HCT116 (cell line): ENCODE data around the gene TGM2. TPM values are rescaled to one million over a fixed set of nuclear protein-coding genes. Genes with fewer than 3 reads are reported as not detected.

ENCODE experiments used
- ATAC-seq: fragments of 200-7000 bp; cut with Tn5 transposase; 2 replicates; pipeline ENCODE4 v1.9.1; 2020; ENCODE audit warnings: mild to moderate bottlenecking, moderate library complexity
- BruUV-seq: library from RNA; stranded (reverse); fragments of 400-500 nt; replicated peaks from 2 replicates; lab custom pipeline; 2021; lab: Mats Ljungman, UMichigan
- CTCF ChIA-PET: fragments of 300-600 bp; sonication (Branson Sonifier 250); formaldehyde crosslinking; loops from one replicate; lab custom pipeline; 2021; ENCODE audit warnings: antibody characterized with exemption; lab: Charles Lee
- POLR2A ChIA-PET: fragments of 300-600, 350-600 bp; sonication (Branson Sonifier 250); formaldehyde crosslinking; loops from one replicate; lab custom pipeline; 2021; ENCODE audit warnings: antibody characterized with exemption; lab: Charles Lee
- RAD21 ChIA-PET, 2 experiments: fragments of 300-600 bp; sonication (Branson Sonifier 250); formaldehyde crosslinking; loops; one replicate each; lab custom pipeline; 2023; ENCODE audit warnings: low total read pairs in 2 of 2; ENCODE audit not compliant: uncharacterized antibody in 2 of 2, unreplicated experiment in 2 of 2, low non-redundant PET in 1 of 2; lab: Charles Lee
- DNase-seq: peaks from one replicate; pipeline ENCODE4 v3.0.0-alpha.2; 2010; ENCODE audit warnings: low read depth, low spot score
- H2AFZ ChIP-seq: fragments of 200-600 bp; shearing (Covaris generic), sonication (generic); 2 replicates; pipeline ENCODE4 v1.6.1; 2017; ENCODE audit warnings: low read depth, mixed run types, mixed read lengths, antibody characterized with exemption, low read length; ENCODE audit not compliant: poor library complexity, severe bottlenecking
- H3K27ac ChIP-seq: 2 replicates; pipeline ENCODE4 v1.5.1; 2012; ENCODE audit warnings: low read depth, low read length
- H3K27me3 ChIP-seq: fragments of 200-600 bp; sonication (generic); 2 replicates; pipeline ENCODE4 v1.6.1; 2016; ENCODE audit warnings: mixed run types, low read length, mixed read lengths; ENCODE audit not compliant: insufficient read depth
- H3K36me3 ChIP-seq, 2 experiments: fragments of 200-500 bp in 1 of 2; fragments of 200-600 bp in 1 of 2; sonication (Bioruptor generic) in 1 of 2; sonication (generic) in 1 of 2; 2 replicates each; pipeline versions ENCODE4 v1.5.1 to v1.6.1; 2014 to 2016; ENCODE audit warnings: low read length in 2 of 2, inconsistent platforms in 1 of 2, mixed read lengths in 1 of 2, mixed run types in 1 of 2; ENCODE audit not compliant: insufficient read depth in 2 of 2, control insufficient read depth in 1 of 2
- H3K4me1 ChIP-seq, 2 experiments: fragments of 200-600 bp in 1 of 2; sonication (generic) in 1 of 2; 2 replicates each; pipeline versions ENCODE4 v1.5.1 to v1.6.1; 2012 to 2017; ENCODE audit warnings: low read length in 2 of 2, inconsistent platforms in 1 of 2, mild to moderate bottlenecking in 1 of 2, mixed read lengths in 1 of 2, mixed run types in 1 of 2, moderate library complexity in 1 of 2; ENCODE audit not compliant: insufficient read depth in 2 of 2, control insufficient read depth in 1 of 2
- H3K4me2 ChIP-seq: fragments of 200-600 bp; sonication (generic); 2 replicates; pipeline ENCODE4 v1.6.1; 2017; ENCODE audit warnings: mixed run types, low read length, mixed read lengths
- H3K4me3 ChIP-seq, 2 experiments: fragments of 200-600 bp in 1 of 2; sonication (generic) in 1 of 2; replicated peaks in 1 of 2; 2 replicates each; pipeline ENCODE4 v1.5.1; 2011 to 2016; ENCODE audit warnings: low read length in 2 of 2, control low read depth in 1 of 2, low read depth in 1 of 2, mild to moderate bottlenecking in 1 of 2, mixed read lengths in 1 of 2, mixed run types in 1 of 2
- H3K79me2 ChIP-seq: fragments of 200-600 bp; sonication (generic); 2 replicates; pipeline ENCODE4 v1.6.1; 2017; ENCODE audit warnings: mild to moderate bottlenecking, mixed run types, low read length, moderate library complexity, mixed read lengths; ENCODE audit not compliant: insufficient read depth
- H3K9ac ChIP-seq: fragments of 200-600 bp; sonication (generic); 2 replicates; pipeline ENCODE4 v1.6.1; 2016; ENCODE audit warnings: low read length, mixed read lengths
- H3K9me2 ChIP-seq: fragments of 200-600 bp; sonication (generic), shearing (Covaris generic); 2 replicates; pipeline ENCODE4 v1.6.1; 2017; ENCODE audit warnings: mixed run types, mild to moderate bottlenecking, moderate library complexity; ENCODE audit not compliant: insufficient read depth
- H3K9me3 ChIP-seq, 2 experiments: fragments of 200-500 bp in 1 of 2; fragments of 200-600 bp in 1 of 2; sonication (Bioruptor generic) in 1 of 2; sonication (generic) in 1 of 2; 2 replicates each; pipeline ENCODE4 v1.6.1; 2014 to 2017; ENCODE audit warnings: low read length in 2 of 2, mixed read lengths in 2 of 2, inconsistent platforms in 1 of 2, low read depth in 1 of 2, mild to moderate bottlenecking in 1 of 2, mixed run types in 1 of 2, moderate library complexity in 1 of 2; ENCODE audit not compliant: control insufficient read depth in 1 of 2, insufficient read depth in 1 of 2
- H4K20me1 ChIP-seq: fragments of 200-600 bp; sonication (generic), shearing (Covaris generic); 2 replicates; pipeline ENCODE4 v1.6.1; 2017; ENCODE audit warnings: mixed run types, mild to moderate bottlenecking, moderate library complexity; ENCODE audit not compliant: insufficient read depth
- CBX3 ChIP-seq: IDR thresholded peaks from 2 replicates; pipeline ENCODE4 v1.6.1; 2012; ENCODE audit warnings: low read depth
- CEBPB ChIP-seq: IDR thresholded peaks from 2 replicates; pipeline ENCODE4 v1.6.1; 2012; ENCODE audit warnings: low read depth
- EZH2 ChIP-seq: fragments of 200-600 bp; sonication (generic); IDR thresholded peaks from 2 replicates; pipeline ENCODE4 v1.6.1; 2017; ENCODE audit warnings: antibody characterized with exemption, mixed run types
- EZH2phosphoT487 ChIP-seq: fragments of 200-600 bp; IDR thresholded peaks from 2 replicates; pipeline ENCODE4 v1.6.1; 2018; ENCODE audit warnings: antibody characterized with exemption, borderline replicate concordance
- FOSL1 ChIP-seq: IDR thresholded peaks from 2 replicates; pipeline ENCODE4 v1.6.1; 2012; ENCODE audit warnings: low read depth
- JUND ChIP-seq: IDR thresholded peaks from 2 replicates; pipeline ENCODE4 v1.6.1; 2012
- MAX ChIP-seq: IDR thresholded peaks from 2 replicates; pipeline ENCODE4 v1.6.1; 2012
- POLR2A ChIP-seq: IDR thresholded peaks from 2 replicates; pipeline ENCODE4 v1.7.0; 2011; ENCODE audit warnings: borderline replicate concordance; ENCODE audit not compliant: insufficient read depth, insufficient read length; ENCODE audit errors: extremely low read depth
- RAD21 ChIP-seq: IDR thresholded peaks from 2 replicates; pipeline ENCODE4 v1.6.1; 2012; ENCODE audit warnings: low read depth, mild to moderate bottlenecking
- SIN3A ChIP-seq: IDR thresholded peaks from 2 replicates; pipeline ENCODE4 v1.6.1; 2012; ENCODE audit warnings: low read depth
- SP1 ChIP-seq: IDR thresholded peaks from 2 replicates; pipeline ENCODE4 v1.6.1; 2012; ENCODE audit warnings: low read depth
- TCF7L2 ChIP-seq: IDR thresholded peaks from 2 replicates; pipeline ENCODE4 v1.7.0; 2011; ENCODE audit warnings: borderline replicate concordance, inconsistent platforms; ENCODE audit not compliant: insufficient read depth, insufficient read length; ENCODE audit errors: extremely low read depth
- YY1 ChIP-seq: IDR thresholded peaks from 2 replicates; pipeline ENCODE4 v1.6.1; 2011; ENCODE audit warnings: low read length, low read depth, moderate library complexity, mild to moderate bottlenecking; ENCODE audit not compliant: insufficient replicate concordance; ENCODE audit errors: extremely low read depth
- ZNF274 ChIP-seq: fragments of 200-500 bp; sonication (Bioruptor generic); IDR thresholded peaks from 2 replicates; pipeline ENCODE4 v1.6.1; 2014; ENCODE audit warnings: mild to moderate bottlenecking, low read depth, low read length, inconsistent platforms
- intact Hi-C: fragments of 100-400 bp; cut with micrococcal nuclease; formaldehyde crosslinking; loops from 2 replicates; pipeline ENCODE4 v1.10.0; 2022
- total RNA-seq: library from RNA; stranded (reverse); gene quantifications from one replicate; pipeline ENCODE4 v1.2.1, GENCODE V29; 2021; ENCODE audit not compliant: unreplicated experiment
- TF ChIP-seq, protein P1 (sequence below), 3 experiments: fragments of 200-600 bp in 1 of 3; sonication (generic) in 1 of 3; IDR thresholded peaks in 2 of 3; conservative IDR thresholded peaks in 1 of 3; 2 replicates each; pipeline ENCODE4 v1.5.1; 2012 to 2017; ENCODE audit warnings: low read depth in 2 of 3, low read length in 2 of 3, antibody characterized with exemption in 1 of 3, borderline replicate concordance in 1 of 3, control low read depth in 1 of 3, mild to moderate bottlenecking in 1 of 3, mixed read lengths in 1 of 3, mixed run types in 1 of 3, moderate library complexity in 1 of 3; ENCODE audit not compliant: insufficient read depth in 1 of 3
- TF ChIP-seq, protein P2 (sequence below): IDR thresholded peaks from 2 replicates; pipeline ENCODE4 v1.6.1; 2011; ENCODE audit warnings: mild to moderate bottlenecking, low read length, moderate library complexity; ENCODE audit not compliant: insufficient replicate concordance; ENCODE audit errors: extremely low read depth

Gene TGM2
- total RNA-seq, 1 experiment from 2014 or later: 6.1 TPM

- Histone ChIP-seq H3K27ac (no peak overlapping the region), H3K27me3 (no peaks in the 10 kb centered on the region), H3K4me2 (no peak overlapping the region), H3K4me1 (peaks cover 17 to 28% of the 10 kb centered on the region in 2 experiments), H3K4me3 (no peak overlapping the region), H2AFZ (no peak overlapping the region), H3K9me2 (no peaks in the 10 kb centered on the region), H4K20me1 (no peaks in the 10 kb centered on the region), H3K36me3 (no peaks in the 10 kb centered on the region), H3K9me3 (no peaks in the 10 kb centered on the region), H3K79me2 (no peaks in the 10 kb centered on the region), H3K9ac (no peak overlapping the region)
- DNase-seq: no peak
- ChIA-PET CTCF (no interaction called here), POLR2A (no interaction called here), RAD21 (no interaction called here)
- TF ChIP-seq POLR2A (no peak), SIN3A (no peak), SP1 (no peak), YY1 (no peak), FOSL1 (no peak), CEBPB (no peak), ZNF274 (no peak), EZH2 (no peak), RAD21 (no peak), MAX (no peak), JUND (no peak), CBX3 (no peak), EZH2phosphoT487 (no peak), TCF7L2 (no peak)
- TF ChIP-seq, protein P1, sequence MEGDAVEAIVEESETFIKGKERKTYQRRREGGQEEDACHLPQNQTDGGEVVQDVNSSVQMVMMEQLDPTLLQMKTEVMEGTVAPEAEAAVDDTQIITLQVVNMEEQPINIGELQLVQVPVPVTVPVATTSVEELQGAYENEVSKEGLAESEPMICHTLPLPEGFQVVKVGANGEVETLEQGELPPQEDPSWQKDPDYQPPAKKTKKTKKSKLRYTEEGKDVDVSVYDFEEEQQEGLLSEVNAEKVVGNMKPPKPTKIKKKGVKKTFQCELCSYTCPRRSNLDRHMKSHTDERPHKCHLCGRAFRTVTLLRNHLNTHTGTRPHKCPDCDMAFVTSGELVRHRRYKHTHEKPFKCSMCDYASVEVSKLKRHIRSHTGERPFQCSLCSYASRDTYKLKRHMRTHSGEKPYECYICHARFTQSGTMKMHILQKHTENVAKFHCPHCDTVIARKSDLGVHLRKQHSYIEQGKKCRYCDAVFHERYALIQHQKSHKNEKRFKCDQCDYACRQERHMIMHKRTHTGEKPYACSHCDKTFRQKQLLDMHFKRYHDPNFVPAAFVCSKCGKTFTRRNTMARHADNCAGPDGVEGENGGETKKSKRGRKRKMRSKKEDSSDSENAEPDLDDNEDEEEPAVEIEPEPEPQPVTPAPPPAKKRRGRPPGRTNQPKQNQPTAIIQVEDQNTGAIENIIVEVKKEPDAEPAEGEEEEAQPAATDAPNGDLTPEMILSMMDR (IDR thresholded peaks at IDR 0.05 in 2 of 3, conservative IDR thresholded peaks at IDR 0.05 in 1 of 3; ENCODE audit: borderline replicate concordance in 1 of 3, insufficient read depth in 1 of 3, low read depth in 2 of 3, low read length in 2 of 3): no peak
- TF ChIP-seq, protein P2, sequence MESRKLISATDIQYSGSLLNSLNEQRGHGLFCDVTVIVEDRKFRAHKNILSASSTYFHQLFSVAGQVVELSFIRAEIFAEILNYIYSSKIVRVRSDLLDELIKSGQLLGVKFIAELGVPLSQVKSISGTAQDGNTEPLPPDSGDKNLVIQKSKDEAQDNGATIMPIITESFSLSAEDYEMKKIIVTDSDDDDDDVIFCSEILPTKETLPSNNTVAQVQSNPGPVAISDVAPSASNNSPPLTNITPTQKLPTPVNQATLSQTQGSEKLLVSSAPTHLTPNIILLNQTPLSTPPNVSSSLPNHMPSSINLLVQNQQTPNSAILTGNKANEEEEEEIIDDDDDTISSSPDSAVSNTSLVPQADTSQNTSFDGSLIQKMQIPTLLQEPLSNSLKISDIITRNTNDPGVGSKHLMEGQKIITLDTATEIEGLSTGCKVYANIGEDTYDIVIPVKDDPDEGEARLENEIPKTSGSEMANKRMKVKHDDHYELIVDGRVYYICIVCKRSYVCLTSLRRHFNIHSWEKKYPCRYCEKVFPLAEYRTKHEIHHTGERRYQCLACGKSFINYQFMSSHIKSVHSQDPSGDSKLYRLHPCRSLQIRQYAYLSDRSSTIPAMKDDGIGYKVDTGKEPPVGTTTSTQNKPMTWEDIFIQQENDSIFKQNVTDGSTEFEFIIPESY: no peak
- BruUV-seq: no TSS peak
- no peak for ATAC-seq
- intact Hi-C loops: no loop called here
These were observed 16.6 kb downstream of the TGM2 start for GRCh38 chr20:38148328-38149102.
